Tibial nerve (tissue), 4 donors: Measurements from ENCODE around the gene OSBPL8. TPM values are rescaled to one million over a fixed set of nuclear protein-coding genes. Genes with fewer than 3 reads are reported as not detected.

Experiments used
- DNase-seq, 2 donors: peaks; one replicate each; pipeline ENCODE4 v3.0.0-alpha.2; 2019; ENCODE audit warnings: low spot score in 2 of 2
- H3K27ac ChIP-seq, 4 donors: fragments of 200-600 bp; sonication (generic) in 3 of 4; one replicate each; pipeline ENCODE4 v1.5.1; 2017 to 2019; ENCODE audit warnings: mild to moderate bottlenecking in 1 of 4
- H3K27me3 ChIP-seq, 2 donors: fragments of 200-600 bp; sonication (generic) in 1 of 2; one replicate each; pipeline versions ENCODE4 v1.5.1 to v1.6.0; 2017 to 2019
- H3K36me3 ChIP-seq, 3 donors: fragments of 200-600 bp; sonication (generic); one replicate each; pipeline ENCODE4 v1.5.1; 2018 to 2019
- H3K4me1 ChIP-seq, 4 donors: fragments of 200-600 bp; sonication (generic) in 3 of 4; one replicate each; pipeline ENCODE4 v1.5.1; 2017 to 2019
- H3K4me3 ChIP-seq, 4 donors: fragments of 200-600 bp; sonication (generic) in 3 of 4; one replicate each; pipeline ENCODE4 v1.5.1; 2017 to 2019; ENCODE audit warnings: mild to moderate bottlenecking in 1 of 4, moderate library complexity in 1 of 4
- H3K9me3 ChIP-seq, 4 donors: fragments of 200-600 bp; sonication (generic) in 3 of 4; one replicate each; pipeline ENCODE4 v1.5.1; 2017 to 2019
- EP300 ChIP-seq, 2 donors: sonication (generic); formaldehyde crosslinking; IDR thresholded peaks; one replicate each; pipeline ENCODE4 v1.6.1; 2017; ENCODE audit warnings: antibody characterized with exemption in 2 of 2, mild to moderate bottlenecking in 1 of 2
- POLR2A ChIP-seq, 2 donors: fragments of 450-650 bp; IDR thresholded peaks; one replicate each; pipeline ENCODE4 v1.6.1; 2017; ENCODE audit warnings: antibody characterized with exemption in 2 of 2, mild to moderate bottlenecking in 2 of 2, moderate library complexity in 2 of 2
- WGBS, 2 donors: methylation state at CpG; one replicate each; pipeline ENCODE4 v1.1.5; 2018; 5-methylcytosine and 5-hydroxymethylcytosine counted together
- total RNA-seq, 4 donors: library from RNA; depleted of rRNA; stranded (reverse); fragments of >200 nt; gene quantifications; one replicate each; pipeline ENCODE4 v1.1.0, GENCODE V29; 2016
- TF ChIP-seq, protein P1 (sequence below), 5 experiments: fragments of 200-600 bp in 3 of 5; fragments of 450-650 bp in 2 of 5; sonication (generic) in 3 of 5; IDR thresholded peaks; one replicate each; pipeline ENCODE4 v1.5.1; 2016 to 2019; ENCODE audit warnings: antibody characterized with exemption in 5 of 5, mild to moderate bottlenecking in 3 of 5, moderate library complexity in 2 of 5

OSBPL8 gene
- total RNA-seq, 4 donors from 2014 or later: 90.9 to 151 (median 119) TPM

DNA sequence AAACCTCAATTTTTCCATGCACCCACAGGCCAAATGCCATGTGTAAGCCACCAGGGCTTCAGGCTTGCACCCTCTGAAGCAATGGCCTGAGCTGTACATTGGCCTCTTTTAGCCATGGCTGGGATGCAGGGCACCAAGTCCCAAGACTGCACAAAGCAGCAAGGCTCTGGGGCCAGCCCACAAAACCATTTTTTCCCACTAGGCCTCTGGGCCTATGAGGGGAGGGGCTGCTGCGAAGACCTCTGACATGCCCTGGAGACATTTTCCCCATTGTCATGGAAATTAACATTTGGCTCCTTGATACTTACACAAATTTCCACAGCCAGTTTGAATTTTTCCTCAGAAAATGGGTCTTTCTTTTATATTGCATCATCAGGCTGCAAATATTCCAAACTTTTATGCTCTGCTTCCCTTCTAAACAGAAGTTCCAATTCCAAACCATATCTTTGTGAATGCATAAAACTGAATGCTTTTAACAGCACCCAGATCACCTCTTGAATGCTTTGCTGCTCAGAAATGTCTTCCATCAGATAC lies 14.3 kb upstream of the OSBPL8 start:
- DNase-seq: no peak
- H3K4me1 ChIP-seq: no peaks in the 10 kb centered on the region
- H3K27me3 ChIP-seq: no peaks in the 10 kb centered on the region
- peaks cover 0 to 10% (median 0%) of the 10 kb centered on the region in 4 donors for H3K9me3 ChIP-seq
- WGBS, 2 donors: 89 to 100% methylated on average over 1 of the region's 1 CpG
- H3K27ac ChIP-seq: no peak overlapping the region
- H3K36me3 ChIP-seq: no peaks in the 10 kb centered on the region
- TF ChIP-seq, protein P1, sequence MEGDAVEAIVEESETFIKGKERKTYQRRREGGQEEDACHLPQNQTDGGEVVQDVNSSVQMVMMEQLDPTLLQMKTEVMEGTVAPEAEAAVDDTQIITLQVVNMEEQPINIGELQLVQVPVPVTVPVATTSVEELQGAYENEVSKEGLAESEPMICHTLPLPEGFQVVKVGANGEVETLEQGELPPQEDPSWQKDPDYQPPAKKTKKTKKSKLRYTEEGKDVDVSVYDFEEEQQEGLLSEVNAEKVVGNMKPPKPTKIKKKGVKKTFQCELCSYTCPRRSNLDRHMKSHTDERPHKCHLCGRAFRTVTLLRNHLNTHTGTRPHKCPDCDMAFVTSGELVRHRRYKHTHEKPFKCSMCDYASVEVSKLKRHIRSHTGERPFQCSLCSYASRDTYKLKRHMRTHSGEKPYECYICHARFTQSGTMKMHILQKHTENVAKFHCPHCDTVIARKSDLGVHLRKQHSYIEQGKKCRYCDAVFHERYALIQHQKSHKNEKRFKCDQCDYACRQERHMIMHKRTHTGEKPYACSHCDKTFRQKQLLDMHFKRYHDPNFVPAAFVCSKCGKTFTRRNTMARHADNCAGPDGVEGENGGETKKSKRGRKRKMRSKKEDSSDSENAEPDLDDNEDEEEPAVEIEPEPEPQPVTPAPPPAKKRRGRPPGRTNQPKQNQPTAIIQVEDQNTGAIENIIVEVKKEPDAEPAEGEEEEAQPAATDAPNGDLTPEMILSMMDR (IDR thresholded peaks at IDR 0.05): no peak
- TF ChIP-seq EP300 (IDR thresholded peaks at IDR 0.05): no peak
- TF ChIP-seq POLR2A (IDR thresholded peaks at IDR 0.05): no peak
- no peak overlapping the region for H3K4me3 ChIP-seq

DNA sequence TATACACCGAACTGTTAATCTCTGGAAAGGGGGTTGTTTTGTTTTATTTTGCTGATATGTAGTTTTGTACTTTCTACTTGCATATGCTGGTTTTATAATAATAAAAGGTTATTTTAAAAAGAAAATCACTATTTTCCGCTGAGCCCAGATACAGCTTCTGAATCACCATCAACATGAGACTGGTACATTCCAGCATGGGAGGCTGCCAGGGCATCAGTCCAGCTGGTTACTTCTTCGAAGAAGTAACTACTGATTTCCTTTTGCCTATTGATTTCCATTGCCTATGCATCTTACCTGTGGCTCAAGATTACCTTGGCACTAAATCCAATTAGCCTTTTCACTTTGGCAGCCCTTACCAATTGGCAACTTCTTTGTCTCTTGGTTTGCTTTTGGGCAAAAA lies 11.7 kb upstream of the OSBPL8 start:
- peaks cover 0 to 6% (median 0%) of the 10 kb centered on the region in 4 donors for H3K9me3 ChIP-seq
- TF ChIP-seq POLR2A (IDR thresholded peaks at IDR 0.05) (no peak), EP300 (IDR thresholded peaks at IDR 0.05) (no peak)
- TF ChIP-seq, protein P1 (IDR thresholded peaks at IDR 0.05): no peak
- 83 to 90% methylated on average over 3 of the region's 3 CpGs for WGBS, 2 donors
- no peaks in the 10 kb centered on the region for H3K36me3 ChIP-seq
- H3K27ac ChIP-seq: no peak overlapping the region
- DNase-seq: no peak
- H3K4me1 ChIP-seq: no peaks in the 10 kb centered on the region
- no peak overlapping the region for H3K4me3 ChIP-seq
- H3K27me3 ChIP-seq: no peaks in the 10 kb centered on the region

DNA sequence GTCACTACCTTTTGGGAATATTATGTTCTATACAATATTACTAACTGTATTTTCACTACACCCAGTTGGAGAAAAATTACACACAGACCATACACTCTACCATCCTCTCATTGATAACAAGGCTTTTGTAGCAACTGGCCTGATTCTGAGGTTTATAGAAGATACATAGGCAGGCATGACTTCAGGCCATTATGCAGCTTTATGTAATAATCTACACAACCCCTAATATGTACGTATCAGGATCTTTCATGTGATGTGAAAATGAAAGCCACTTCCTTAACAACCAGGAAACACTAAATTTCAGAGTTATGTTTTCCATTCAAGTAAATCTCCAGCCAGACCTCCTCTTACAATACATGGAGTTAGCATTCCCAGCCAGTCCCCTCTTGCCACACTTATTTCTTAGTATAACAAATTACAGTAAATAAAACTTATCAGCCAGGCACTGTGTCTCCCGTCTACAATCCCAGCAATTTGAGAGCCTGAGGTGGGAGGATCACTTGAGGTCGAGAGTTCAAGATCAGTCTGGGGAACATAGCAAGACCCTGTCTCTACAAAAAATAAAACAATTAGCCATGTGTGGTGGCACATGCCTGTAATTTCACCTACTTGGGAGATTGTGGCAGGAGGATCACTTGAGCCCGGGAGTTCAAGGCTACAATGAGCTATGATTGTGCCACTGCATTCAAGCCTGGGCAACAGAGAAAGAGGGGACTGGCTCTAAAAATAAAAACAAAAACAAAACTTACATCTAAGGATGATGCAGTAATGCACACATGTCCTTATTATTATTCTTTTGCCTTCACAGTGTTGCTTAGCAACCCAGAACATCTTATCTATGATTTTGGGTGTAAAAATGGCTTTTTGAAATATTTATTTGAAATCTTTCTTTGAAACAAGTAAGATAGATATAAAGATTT lies 10.4 kb upstream of the OSBPL8 start:
- H3K27ac ChIP-seq: no peak overlapping the region
- 45 to 49% methylated on average over 4 of the region's 4 CpGs for WGBS, 2 donors
- no peaks in the 10 kb centered on the region for H3K36me3 ChIP-seq
- H3K9me3 ChIP-seq: peaks cover 0 to 6% (median 0%) of the 10 kb centered on the region in 4 donors
- no peak for TF ChIP-seq POLR2A (IDR thresholded peaks at IDR 0.05)
- TF ChIP-seq, protein P1 (IDR thresholded peaks at IDR 0.05): no peak
- no peak for TF ChIP-seq EP300 (IDR thresholded peaks at IDR 0.05)
- no peak for DNase-seq
- no peak overlapping the region for H3K4me3 ChIP-seq
- H3K27me3 ChIP-seq: no peaks in the 10 kb centered on the region
- no peaks in the 10 kb centered on the region for H3K4me1 ChIP-seq

DNA sequence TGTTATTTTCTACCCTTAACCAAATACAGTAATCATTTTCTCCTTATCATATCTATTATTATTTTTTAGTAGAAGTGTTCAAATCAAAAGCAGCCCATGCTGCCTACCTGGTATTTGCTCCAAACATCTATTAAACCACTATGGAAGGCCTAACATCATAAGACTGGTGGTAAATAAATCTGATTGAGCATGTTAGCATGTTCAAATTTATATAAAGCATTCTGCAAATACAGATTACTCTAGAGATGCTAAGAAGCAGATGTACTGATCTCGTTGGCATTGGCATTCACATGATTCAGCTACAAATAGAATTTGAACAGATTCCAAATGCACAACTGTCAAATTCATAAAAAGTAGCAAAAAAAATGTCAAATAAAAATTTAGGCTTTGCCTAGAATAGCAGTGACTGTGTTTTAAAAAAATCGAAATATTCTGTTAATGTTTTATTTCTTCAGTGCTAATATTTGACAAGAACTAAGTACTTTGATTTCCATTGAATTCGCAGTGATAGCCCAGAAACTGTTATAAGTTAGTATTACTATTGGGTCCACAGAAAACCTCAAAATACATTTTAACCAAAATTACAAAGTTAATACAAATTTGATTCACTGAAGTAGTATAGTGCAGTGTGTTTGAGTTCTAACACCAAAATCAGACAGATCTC lies 9.4 kb upstream of the OSBPL8 start:
- TF ChIP-seq, protein P1 (IDR thresholded peaks at IDR 0.05): no peak
- TF ChIP-seq POLR2A (IDR thresholded peaks at IDR 0.05) (no peak), EP300 (IDR thresholded peaks at IDR 0.05) (no peak)
- WGBS, 2 donors: 64 to 73% methylated on average over 3 of the region's 3 CpGs
- Histone ChIP-seq H3K27ac (no peak overlapping the region), H3K9me3 (peaks cover 0 to 4% (median 0%) of the 10 kb centered on the region in 4 donors), H3K36me3 (no peaks in the 10 kb centered on the region), H3K4me3 (no peak overlapping the region), H3K27me3 (no peaks in the 10 kb centered on the region), H3K4me1 (no peaks in the 10 kb centered on the region)
- DNase-seq: no peak

DNA sequence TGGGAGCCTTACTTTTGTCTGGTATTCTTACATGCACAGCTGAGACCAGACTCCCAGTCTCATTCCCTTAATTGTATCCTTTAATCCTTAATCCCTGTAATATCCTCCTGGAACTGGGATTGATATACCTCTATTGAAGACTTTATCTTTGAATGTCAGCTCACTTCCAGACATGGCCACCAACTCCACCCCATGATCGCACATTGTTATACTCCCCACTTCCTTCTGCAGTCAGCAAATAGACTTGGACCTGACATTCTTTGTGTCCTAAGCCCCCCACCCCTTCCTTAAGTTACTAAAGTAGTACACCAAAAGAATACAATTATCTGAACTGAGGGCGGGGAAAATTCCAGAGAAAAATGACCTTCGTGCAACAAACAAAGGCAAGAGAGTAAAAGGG lies 8.6 kb upstream of the OSBPL8 start:
- DNase-seq: no peak
- H3K27ac ChIP-seq: no peak overlapping the region
- no peaks in the 10 kb centered on the region for H3K36me3 ChIP-seq
- no peaks in the 10 kb centered on the region for H3K4me1 ChIP-seq
- no peak overlapping the region for H3K4me3 ChIP-seq
- 81 to 87% methylated on average over 3 of the region's 3 CpGs for WGBS, 2 donors
- no peak for TF ChIP-seq EP300 (IDR thresholded peaks at IDR 0.05)
- TF ChIP-seq, protein P1 (IDR thresholded peaks at IDR 0.05): no peak
- TF ChIP-seq POLR2A (IDR thresholded peaks at IDR 0.05): no peak
- no peaks in the 10 kb centered on the region for H3K9me3 ChIP-seq
- H3K27me3 ChIP-seq: no peaks in the 10 kb centered on the region
